HepG2 (cell line): ENCODE measurements around the gene TACC3. TPM values are rescaled to one million over a fixed set of nuclear protein-coding genes. Genes with fewer than 3 reads are reported as not detected.
A peak's percentile ranks its signal among the peaks of the same experiment; 100 is the strongest.

Experiments
- CEBPB ChIP-seq: IDR thresholded peaks from 2 replicates; pipeline ENCODE4 v1.6.1; 2011; ENCODE audit warnings: low read depth, low read length, improper control_type of control experiment, borderline replicate concordance
- ELF4 ChIP-seq: sonication (generic); formaldehyde crosslinking; IDR thresholded peaks from 2 replicates; pipeline ENCODE4 v1.5.0; 2020; ENCODE audit warnings: missing genetic modification reagents, mild to moderate bottlenecking, moderate library complexity, borderline replicate concordance
- MAZ ChIP-seq, 2 experiments: sonication (generic) in 1 of 2; formaldehyde crosslinking in 1 of 2; IDR thresholded peaks; 2 replicates each; pipeline versions ENCODE4 v1.5.0 to v1.6.1; 2012 to 2020; ENCODE audit warnings: low read depth in 2 of 2, mild to moderate bottlenecking in 2 of 2, borderline replicate concordance in 1 of 2, improper control_type of control experiment in 1 of 2, low read length in 1 of 2, missing genetic modification reagents in 1 of 2, moderate library complexity in 1 of 2
- NFIC ChIP-seq: IDR thresholded peaks from 2 replicates; pipeline ENCODE4 v1.6.1; 2012; ENCODE audit warnings: mild to moderate bottlenecking, low read length, inconsistent platforms
- PAX8 ChIP-seq: sonication (generic); formaldehyde crosslinking; IDR thresholded peaks from 2 replicates; pipeline ENCODE4 v1.8.0; 2022; ENCODE audit warnings: mild to moderate bottlenecking, missing genetic modification reagents, borderline replicate concordance
- RORA ChIP-seq: sonication (generic); formaldehyde crosslinking; IDR thresholded peaks from 2 replicates; pipeline ENCODE4 v1.5.0; 2020; ENCODE audit warnings: mild to moderate bottlenecking, missing genetic modification reagents, moderate library complexity
- SALL1 ChIP-seq: sonication (generic); formaldehyde crosslinking; IDR thresholded peaks from 2 replicates; pipeline ENCODE4 v1.8.0; 2022; ENCODE audit warnings: mild to moderate bottlenecking, missing genetic modification reagents
- TEAD2 ChIP-seq: sonication (generic); formaldehyde crosslinking; IDR thresholded peaks from 2 replicates; pipeline ENCODE4 v1.9.0; 2021; ENCODE audit warnings: missing genetic modification reagents
- TGIF2 ChIP-seq: IDR thresholded peaks from 2 replicates; pipeline ENCODE4 v1.6.1; 2016; ENCODE audit warnings: control low read depth, missing compliant biosample characterization
- ZMYM4 ChIP-seq: sonication (generic); formaldehyde crosslinking; IDR thresholded peaks from 2 replicates; pipeline ENCODE4 v1.8.1; 2023; ENCODE audit warnings: mild to moderate bottlenecking, missing genetic modification reagents
- ZNF235 ChIP-seq: sonication (generic); formaldehyde crosslinking; IDR thresholded peaks from 2 replicates; pipeline ENCODE4 v1.8.1; 2023; ENCODE audit warnings: mild to moderate bottlenecking, missing genetic modification reagents, borderline replicate concordance
- ZNF275 ChIP-seq: sonication (generic); formaldehyde crosslinking; IDR thresholded peaks from 2 replicates; pipeline ENCODE4 v1.8.0; 2022; ENCODE audit warnings: missing genetic modification reagents, mild to moderate bottlenecking, inconsistent platforms, borderline replicate concordance
- ZNF501 ChIP-seq: sonication (generic); formaldehyde crosslinking; IDR thresholded peaks from 2 replicates; pipeline ENCODE4 v1.5.1; 2020; ENCODE audit warnings: mild to moderate bottlenecking, moderate library complexity, missing genetic modification reagents
- ZNF558 ChIP-seq: sonication (generic); formaldehyde crosslinking; IDR thresholded peaks from 2 replicates; pipeline ENCODE4 v1.9.0; 2022; ENCODE audit warnings: mild to moderate bottlenecking, missing genetic modification reagents, borderline replicate concordance
- ZNF839 ChIP-seq: sonication (generic); formaldehyde crosslinking; IDR thresholded peaks from 2 replicates; pipeline ENCODE4 v1.4.0; 2020; ENCODE audit warnings: missing genetic modification reagents, mild to moderate bottlenecking, borderline replicate concordance
- polyA plus RNA-seq, 8 experiments: library from polyadenylated mRNA; depleted of rRNA in 3 of 8; stranded (reverse) in 7 of 8; unstranded in 1 of 8; fragments of >200 nt; fragmentation: Illumina TruSeq in 4 of 8; extraction: Trizol in 4 of 8; gene quantifications; 2 replicates each; pipeline versions ENCODE4 v1.2.1 to v1.2.3, GENCODE V29; 2011 to 2016; ENCODE audit warnings: low read depth in 4 of 8, missing spikeins in 1 of 8, mixed read lengths in 1 of 8; ENCODE audit not compliant: insufficient read depth in 1 of 8
- total RNA-seq, 5 experiments: library from RNA; depleted of rRNA; stranded (reverse); fragments of >200 nt; fragmentation: Illumina TruSeq; extraction: Trizol; gene quantifications; 2 replicates each; pipeline ENCODE4 v1.2.3, GENCODE V29; 2016; ENCODE audit warnings: low read depth in 1 of 5
- TF ChIP-seq, protein P1 (sequence below): sonication (generic); formaldehyde crosslinking; IDR thresholded peaks from 2 replicates; pipeline ENCODE4 v1.4.0; 2020; ENCODE audit warnings: missing genetic modification reagents, borderline replicate concordance
- TF ChIP-seq, protein P2 (sequence below): sonication (generic); formaldehyde crosslinking; IDR thresholded peaks from 2 replicates; pipeline ENCODE4 v1.8.0; 2022; ENCODE audit warnings: missing genetic modification reagents, low read depth, mild to moderate bottlenecking, borderline replicate concordance
- TF ChIP-seq, protein P3 (sequence below): sonication (generic); formaldehyde crosslinking; conservative IDR thresholded peaks from 2 replicates; pipeline ENCODE4 v1.8.0; 2022; ENCODE audit warnings: mild to moderate bottlenecking, moderate library complexity, missing genetic modification reagents
- TF ChIP-seq, protein P4 (sequence below): sonication (generic); formaldehyde crosslinking; IDR thresholded peaks from 2 replicates; pipeline ENCODE4 v1.8.1; 2023; ENCODE audit warnings: mild to moderate bottlenecking, missing genetic modification reagents

TACC3 gene
- total and polyA plus RNA-seq, 2 of the 13 experiments (the other 11 are each of a cell fraction or from before 2014, with no cell fraction given) = 20.3 to 21.2 TPM

- peak; percentile 73 for TF ChIP-seq ZNF235 (CRISPR knock-in tag)
- TF ChIP-seq ZNF275 (CRISPR knock-in tag) = peak; percentile 99
- TF ChIP-seq, protein P1, sequence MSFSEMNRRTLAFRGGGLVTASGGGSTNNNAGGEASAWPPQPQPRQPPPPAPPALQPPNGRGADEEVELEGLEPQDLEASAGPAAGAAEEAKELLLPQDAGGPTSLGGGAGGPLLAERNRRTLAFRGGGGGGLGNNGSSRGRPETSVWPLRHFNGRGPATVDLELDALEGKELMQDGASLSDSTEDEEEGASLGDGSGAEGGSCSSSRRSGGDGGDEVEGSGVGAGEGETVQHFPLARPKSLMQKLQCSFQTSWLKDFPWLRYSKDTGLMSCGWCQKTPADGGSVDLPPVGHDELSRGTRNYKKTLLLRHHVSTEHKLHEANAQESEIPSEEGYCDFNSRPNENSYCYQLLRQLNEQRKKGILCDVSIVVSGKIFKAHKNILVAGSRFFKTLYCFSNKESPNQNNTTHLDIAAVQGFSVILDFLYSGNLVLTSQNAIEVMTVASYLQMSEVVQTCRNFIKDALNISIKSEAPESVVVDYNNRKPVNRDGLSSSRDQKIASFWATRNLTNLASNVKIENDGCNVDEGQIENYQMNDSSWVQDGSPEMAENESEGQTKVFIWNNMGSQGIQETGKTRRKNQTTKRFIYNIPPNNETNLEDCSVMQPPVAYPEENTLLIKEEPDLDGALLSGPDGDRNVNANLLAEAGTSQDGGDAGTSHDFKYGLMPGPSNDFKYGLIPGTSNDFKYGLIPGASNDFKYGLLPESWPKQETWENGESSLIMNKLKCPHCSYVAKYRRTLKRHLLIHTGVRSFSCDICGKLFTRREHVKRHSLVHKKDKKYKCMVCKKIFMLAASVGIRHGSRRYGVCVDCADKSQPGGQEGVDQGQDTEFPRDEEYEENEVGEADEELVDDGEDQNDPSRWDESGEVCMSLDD (CRISPR knock-in tag) = peak; percentile 88
- peak; percentile 92; the same call in 1 of the 2 replicates for TF ChIP-seq ZNF558
- peak; percentile 96 for TF ChIP-seq SALL1
- TF ChIP-seq MAZ (IDR thresholded peaks at IDR 0.05; ENCODE audit: borderline replicate concordance, low read depth, low read length) = no peak; the same call in 1 of the 2 replicates
- peak; percentile 96 for TF ChIP-seq MAZ (CRISPR knock-in tag; IDR thresholded peaks at IDR 0.05; ENCODE audit: low read depth)
- TF ChIP-seq TGIF2 (CRISPR knock-in tag) = peak; percentile 92
- peak; percentile 63; the same call in 1 of the 2 replicates for TF ChIP-seq ZMYM4 (CRISPR knock-in tag)
- peak; percentile 98 for TF ChIP-seq TEAD2 (CRISPR knock-in tag)
- no peak; the same call in 1 of the 2 replicates for TF ChIP-seq RORA (CRISPR knock-in tag)
- TF ChIP-seq ZNF839 = peak; percentile 72; the same call in 1 of the 2 replicates
- peak; percentile 76; the same call in 1 of the 2 replicates for TF ChIP-seq PAX8 (CRISPR knock-in tag)
- TF ChIP-seq, protein P2, sequence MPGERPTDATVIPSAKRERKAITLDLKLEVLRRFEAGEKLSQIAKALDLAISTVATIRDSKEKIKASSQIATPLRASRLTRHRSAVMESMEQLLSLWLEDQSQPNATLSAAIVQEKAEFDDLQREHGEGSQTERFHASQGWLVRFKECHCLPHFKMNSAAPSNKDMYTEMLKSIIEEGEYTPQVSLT = peak; percentile 98
- peak; percentile 40; the same call in 1 of the 2 replicates for TF ChIP-seq NFIC
- peak; percentile 97 for TF ChIP-seq ELF4 (CRISPR knock-in tag)
- TF ChIP-seq CEBPB = no peak
- peak; percentile 64 for TF ChIP-seq ZNF501 (CRISPR knock-in tag)
- TF ChIP-seq, protein P3, sequence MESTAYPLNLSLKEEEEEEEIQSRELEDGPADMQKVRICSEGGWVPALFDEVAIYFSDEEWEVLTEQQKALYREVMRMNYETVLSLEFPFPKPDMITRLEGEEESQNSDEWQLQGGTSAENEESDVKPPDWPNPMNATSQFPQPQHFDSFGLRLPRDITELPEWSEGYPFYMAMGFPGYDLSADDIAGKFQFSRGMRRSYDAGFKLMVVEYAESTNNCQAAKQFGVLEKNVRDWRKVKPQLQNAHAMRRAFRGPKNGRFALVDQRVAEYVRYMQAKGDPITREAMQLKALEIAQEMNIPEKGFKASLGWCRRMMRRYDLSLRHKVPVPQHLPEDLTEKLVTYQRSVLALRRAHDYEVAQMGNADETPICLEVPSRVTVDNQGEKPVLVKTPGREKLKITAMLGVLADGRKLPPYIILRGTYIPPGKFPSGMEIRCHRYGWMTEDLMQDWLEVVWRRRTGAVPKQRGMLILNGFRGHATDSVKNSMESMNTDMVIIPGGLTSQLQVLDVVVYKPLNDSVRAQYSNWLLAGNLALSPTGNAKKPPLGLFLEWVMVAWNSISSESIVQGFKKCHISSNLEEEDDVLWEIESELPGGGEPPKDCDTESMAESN (CRISPR knock-in tag) = peak; percentile 98
- TF ChIP-seq, protein P4, sequence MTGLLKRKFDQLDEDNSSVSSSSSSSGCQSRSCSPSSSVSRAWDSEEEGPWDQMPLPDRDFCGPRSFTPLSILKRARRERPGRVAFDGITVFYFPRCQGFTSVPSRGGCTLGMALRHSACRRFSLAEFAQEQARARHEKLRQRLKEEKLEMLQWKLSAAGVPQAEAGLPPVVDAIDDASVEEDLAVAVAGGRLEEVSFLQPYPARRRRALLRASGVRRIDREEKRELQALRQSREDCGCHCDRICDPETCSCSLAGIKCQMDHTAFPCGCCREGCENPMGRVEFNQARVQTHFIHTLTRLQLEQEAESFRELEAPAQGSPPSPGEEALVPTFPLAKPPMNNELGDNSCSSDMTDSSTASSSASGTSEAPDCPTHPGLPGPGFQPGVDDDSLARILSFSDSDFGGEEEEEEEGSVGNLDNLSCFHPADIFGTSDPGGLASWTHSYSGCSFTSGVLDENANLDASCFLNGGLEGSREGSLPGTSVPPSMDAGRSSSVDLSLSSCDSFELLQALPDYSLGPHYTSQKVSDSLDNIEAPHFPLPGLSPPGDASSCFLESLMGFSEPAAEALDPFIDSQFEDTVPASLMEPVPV (CRISPR knock-in tag) = peak; percentile 99
Measured at GRCh38 chr4:1712216-1713002, 8.9 kb upstream of the TACC3 start, which contains the start of gene SLBP (continued).
